LNCaP clone FGC (cell line): ENCODE measurements around the gene AREL1.

Source experiments
- DNase-seq: peaks from one replicate; pipeline ENCODE4 v3.0.0-alpha.2; 2011; ENCODE audit warnings: low read depth
- H3K4me3 ChIP-seq: 2 replicates; pipeline ENCODE4 v1.5.1; 2011; ENCODE audit warnings: mild to moderate bottlenecking, low read depth, low read length, control low read depth
- CTCF ChIP-seq: IDR thresholded peaks from 2 replicates; pipeline ENCODE4 v1.5.1; 2012; ENCODE audit warnings: mild to moderate bottlenecking; ENCODE audit not compliant: control insufficient read depth, insufficient read depth; ENCODE audit errors: extremely low read depth

Gene AREL1

GRCh38 chr14:74711651-74712050 lies 1.2 kb downstream of the AREL1 start:
- DNase-seq, result no peak
- peak overlapping the region; percentile 91 for H3K4me3 ChIP-seq
- no peak for TF ChIP-seq CTCF

GRCh38 chr14:74710480-74710879 lies 2.4 kb downstream of the AREL1 start:
- H3K4me3 ChIP-seq, result no peak overlapping the region
- DNase-seq, result no peak
- TF ChIP-seq CTCF, result no peak

- H3K4me3 ChIP-seq, result no peak overlapping the region
- TF ChIP-seq CTCF, result no peak
- DNase-seq, result no peak
These were observed 7.0 kb downstream of the AREL1 start for GRCh38 chr14:74705613-74706500.

GRCh38 chr14:74704656-74705055 lies 8.2 kb downstream of the AREL1 start:
- DNase-seq, result no peak
- H3K4me3 ChIP-seq, result no peak overlapping the region
- no peak for TF ChIP-seq CTCF

GRCh38 chr14:74703043-74703442 lies 9.8 kb downstream of the AREL1 start:
- no peak overlapping the region for H3K4me3 ChIP-seq
- no peak for TF ChIP-seq CTCF
- DNase-seq, result no peak

GRCh38 chr14:74702293-74702692 lies 10.6 kb downstream of the AREL1 start:
- no peak overlapping the region for H3K4me3 ChIP-seq
- DNase-seq, result no peak
- no peak for TF ChIP-seq CTCF

- TF ChIP-seq CTCF, result no peak
- DNase-seq, result no peak
These were observed 14.4 kb downstream of the AREL1 start for GRCh38 chr14:74698465-74698864.

More at GRCh38 chr14:74698465-74698864, 14.4 kb downstream of the AREL1 start:
- H3K4me3 ChIP-seq, result no peak overlapping the region
